Stimulated activated CD4-positive, alpha-beta T cell treated with anti-CD3 and anti-CD28 coated beads, Interleukin-1b, Interleukin-23, amount 100 ng/mL, for 1 hour (primary cell): ENCODE data around the gene SYNJ2.

Source experiments
- DNase-seq, 2 donors: peaks; one replicate each; pipeline ENCODE4 v3.0.0-alpha.2; 2020; ENCODE audit warnings: low read depth in 2 of 2

Gene SYNJ2

GRCh38 chr6:158080849-158081656 lies 99.4 kb downstream of the SYNJ2 start:
- DNase-seq = no peak

- DNase-seq = no peak
These were observed 99.9 kb downstream of the SYNJ2 start for GRCh38 chr6:158081657-158081935.

DNA sequence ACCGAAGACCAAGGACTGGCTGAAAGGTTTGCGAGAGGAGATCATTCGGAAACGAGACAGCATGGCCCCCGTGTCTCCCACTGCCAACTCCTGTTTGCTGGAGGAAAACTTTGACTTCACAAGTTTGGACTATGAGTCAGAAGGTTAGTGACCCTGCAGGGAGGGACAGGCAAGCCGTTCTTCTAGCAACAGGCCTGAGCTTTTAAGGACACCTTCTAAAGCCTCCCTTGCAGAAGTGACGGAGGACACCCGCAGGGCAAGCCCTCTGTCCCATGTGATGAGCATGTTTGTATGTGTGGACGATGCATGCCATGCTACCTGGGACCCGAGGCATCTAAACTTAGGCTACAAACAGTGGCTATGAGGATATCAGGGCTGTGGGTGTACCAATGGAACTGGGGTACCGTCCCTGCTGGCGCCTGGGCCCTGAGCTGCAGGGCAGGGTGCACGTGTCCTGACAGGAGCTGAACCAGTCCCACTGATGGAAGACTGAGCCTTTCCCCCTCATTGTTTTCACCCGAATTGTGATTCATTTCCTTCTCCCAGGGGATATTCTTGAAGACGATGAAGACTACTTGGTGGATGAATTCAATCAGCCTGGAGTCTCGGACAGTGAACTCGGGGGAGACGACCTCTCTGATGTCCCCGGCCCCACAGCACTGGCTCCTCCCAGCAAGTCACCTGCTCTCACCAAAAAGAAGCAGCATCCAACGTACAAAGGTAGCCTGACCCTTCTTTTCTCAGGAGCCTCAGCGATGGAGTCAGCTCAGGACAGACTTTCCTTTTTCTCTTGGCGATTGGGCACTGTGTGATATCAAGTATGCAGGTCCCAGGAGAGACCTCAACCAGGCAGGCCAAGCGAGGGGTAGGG lies 102.0 kb downstream of the SYNJ2 start:
- no peak for DNase-seq

DNA sequence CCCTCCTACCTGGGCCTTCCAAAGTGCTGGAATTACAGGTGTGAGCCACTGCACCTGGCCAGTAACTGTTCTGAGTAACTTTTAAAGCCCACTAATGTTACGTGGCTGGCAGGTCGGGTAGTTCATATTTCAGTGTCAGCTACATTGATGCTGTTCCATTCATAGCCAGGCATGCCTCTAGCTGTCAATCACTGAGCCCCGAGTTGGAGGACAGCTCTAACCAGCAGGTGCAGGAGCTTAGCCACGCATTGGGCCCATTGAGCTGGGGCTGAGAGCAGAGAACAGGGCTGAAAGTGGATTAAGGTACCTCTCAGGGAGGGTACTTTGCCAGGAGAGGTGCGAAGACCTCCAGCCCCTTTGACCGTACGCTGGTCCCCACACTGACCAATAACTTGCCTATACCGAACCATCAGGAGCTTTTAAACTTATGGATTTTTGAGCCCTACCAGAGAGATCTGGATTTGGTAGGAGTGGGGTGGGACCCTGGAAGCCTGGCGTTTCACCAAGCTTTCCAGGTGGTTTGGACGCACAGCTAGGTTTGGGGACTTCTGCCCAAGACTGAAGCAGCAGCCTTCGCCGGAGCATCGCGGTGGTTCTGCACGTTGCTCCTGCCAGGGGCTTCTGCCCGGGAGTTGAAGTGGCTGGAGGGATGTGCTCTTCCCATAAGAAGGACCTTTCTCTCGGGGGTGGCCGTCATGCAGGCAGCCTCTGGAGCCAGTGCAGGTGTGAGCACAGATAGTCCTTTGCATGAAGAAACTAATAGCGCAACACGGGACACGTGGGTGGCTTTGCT lies 103.8 kb downstream of the SYNJ2 start:
- DNase-seq = no peak

- no peak for DNase-seq
These were observed 104.4 kb downstream of the SYNJ2 start for GRCh38 chr6:158086054-158086503.

DNA sequence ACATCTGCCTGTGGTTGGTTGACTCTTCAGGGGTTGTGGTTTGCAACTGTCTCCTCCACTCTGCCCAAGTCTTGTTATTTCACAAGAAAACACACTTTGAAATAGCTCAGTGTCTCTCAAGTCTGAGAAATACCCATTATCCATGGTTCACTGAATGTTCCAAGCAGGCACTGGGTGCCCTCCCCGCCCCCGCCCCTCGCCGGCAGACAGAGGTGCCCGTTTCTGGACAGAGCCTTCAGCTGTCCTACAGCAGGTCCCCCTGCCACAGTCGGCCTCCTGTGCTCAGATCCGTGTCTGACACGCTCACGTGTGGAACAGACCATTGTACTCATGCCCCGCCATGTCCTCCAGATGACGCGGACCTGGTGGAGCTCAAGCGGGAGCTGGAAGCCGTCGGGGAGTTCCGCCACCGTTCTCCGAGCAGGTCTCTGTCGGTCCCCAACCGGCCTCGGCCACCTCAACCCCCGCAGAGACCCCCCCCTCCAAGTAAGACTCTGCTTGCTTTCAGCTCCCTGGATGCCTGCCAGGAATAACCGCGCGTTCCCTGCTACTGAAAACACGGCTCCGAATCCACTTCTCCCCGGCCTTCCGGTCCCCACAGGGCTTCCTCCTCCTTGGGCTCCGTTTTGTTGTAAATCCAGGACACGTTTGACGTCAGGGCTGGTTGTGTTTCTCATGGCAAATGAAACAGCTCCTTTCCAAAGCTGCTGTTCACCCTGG lies 105.0 kb downstream of the SYNJ2 start:
- DNase-seq = no peak

- DNase-seq = no peak
These were observed 105.7 kb downstream of the SYNJ2 start for GRCh38 chr6:158087224-158087867.

GRCh38 chr6:158092806-158093205 lies 111.1 kb downstream of the SYNJ2 start:
- DNase-seq = no peak

GRCh38 chr6:158095031-158095430 lies 113.4 kb downstream of the SYNJ2 start:
- no peak for DNase-seq

DNA sequence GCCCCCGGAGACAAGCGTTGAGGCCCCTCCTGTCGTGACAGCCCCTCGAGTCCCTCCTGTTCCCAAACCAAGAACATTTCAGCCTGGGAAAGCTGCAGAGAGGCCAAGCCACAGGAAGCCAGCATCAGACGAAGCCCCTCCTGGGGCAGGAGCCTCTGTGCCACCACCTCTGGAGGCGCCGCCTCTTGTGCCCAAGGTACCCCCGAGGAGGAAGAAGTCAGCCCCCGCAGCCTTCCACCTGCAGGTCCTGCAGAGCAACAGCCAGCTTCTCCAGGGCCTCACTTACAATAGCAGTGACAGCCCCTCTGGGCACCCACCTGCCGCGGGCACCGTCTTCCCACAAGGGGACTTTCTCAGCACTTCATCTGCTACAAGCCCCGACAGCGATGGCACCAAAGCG lies 114.0 kb downstream of the SYNJ2 start:
- DNase-seq = no peak

GRCh38 chr6:158103228-158103627 lies 121.6 kb downstream of the SYNJ2 start:
- no peak for DNase-seq

DNA sequence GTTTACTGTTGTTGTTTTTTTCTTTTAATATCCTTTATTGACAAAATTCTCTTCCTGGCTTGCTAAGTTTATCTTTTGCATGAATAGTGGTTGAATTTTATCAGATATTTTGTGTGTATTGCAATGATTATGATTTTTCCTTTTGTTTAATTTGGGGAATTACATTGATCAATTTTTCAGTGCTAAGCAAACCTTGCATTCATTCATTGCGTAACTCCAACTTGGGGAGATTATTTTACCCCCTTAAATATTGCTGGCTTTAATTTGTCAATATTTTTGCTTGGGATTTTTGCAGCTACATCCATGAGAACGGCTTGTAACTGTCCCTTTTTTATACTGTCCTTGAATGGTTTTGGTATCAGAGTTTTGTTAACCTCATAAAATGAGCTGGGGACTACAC lies 123.0 kb downstream of the SYNJ2 start:
- no peak for DNase-seq

GRCh38 chr6:158109748-158110147 lies 128.1 kb downstream of the SYNJ2 start:
- no peak for DNase-seq

DNA sequence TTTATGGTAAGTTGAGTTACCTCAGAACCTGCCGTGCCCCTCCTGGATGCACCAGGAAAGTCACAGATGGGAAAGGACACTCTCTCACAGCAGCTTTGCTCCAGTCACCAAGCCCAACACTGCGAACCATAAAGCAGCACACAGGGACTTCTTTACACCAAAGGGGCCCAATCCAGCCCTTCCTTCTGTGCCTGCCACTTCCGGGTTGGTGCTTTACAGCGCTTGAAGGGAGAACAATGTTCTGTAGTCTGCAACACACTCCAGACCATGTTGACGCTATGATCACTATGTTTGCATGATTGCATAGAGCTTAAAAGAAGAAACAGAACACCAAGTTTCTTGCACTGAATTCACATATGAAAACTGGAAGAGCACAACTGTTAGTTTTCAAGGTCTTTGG lies 129.3 kb downstream of the SYNJ2 start:
- DNase-seq = no peak

- DNase-seq = no peak
These were observed 130.3 kb downstream of the SYNJ2 start for GRCh38 chr6:158111987-158112386.

- no peak for DNase-seq
These were observed 132.1 kb downstream of the SYNJ2 start for GRCh38 chr6:158113802-158114201.

GRCh38 chr6:158115102-158115501 lies 133.4 kb downstream of the SYNJ2 start:
- no peak for DNase-seq

GRCh38 chr6:158115508-158115907 lies 133.8 kb downstream of the SYNJ2 start:
- no peak for DNase-seq

DNA sequence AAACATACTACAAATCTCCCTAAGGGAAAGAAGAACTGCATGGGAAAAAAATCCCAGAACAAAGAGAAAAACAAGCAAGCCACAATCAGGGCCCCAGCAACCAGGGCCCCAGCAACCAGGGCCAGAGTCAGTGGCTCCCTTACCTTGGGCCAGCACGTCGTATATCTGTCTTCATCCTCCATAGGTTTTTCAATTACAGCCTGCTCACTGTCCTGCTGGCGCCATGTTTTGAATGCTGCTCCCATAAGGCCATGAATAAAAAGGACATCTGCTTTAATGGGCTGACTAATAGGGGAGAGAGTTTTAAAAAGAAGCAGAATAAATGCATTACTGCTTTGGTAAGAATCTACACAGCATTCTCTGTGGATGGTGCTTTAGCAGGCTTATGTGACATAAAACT lies 137.2 kb downstream of the SYNJ2 start:
- no peak for DNase-seq

- DNase-seq = no peak
These were observed 139.7 kb downstream of the SYNJ2 start for GRCh38 chr6:158121335-158121734.

GRCh38 chr6:158122048-158122447 lies 140.4 kb downstream of the SYNJ2 start:
- DNase-seq = no peak
